ENCODE measurements around the gene CCM2. TPM values are rescaled to one million over a fixed set of nuclear protein-coding genes. Genes with fewer than 3 reads are reported as not detected.

CCM2 gene
- total and polyA plus RNA-seq, 7 donors: 28.1 to 54.2 (median 34.1) TPM

DNA sequence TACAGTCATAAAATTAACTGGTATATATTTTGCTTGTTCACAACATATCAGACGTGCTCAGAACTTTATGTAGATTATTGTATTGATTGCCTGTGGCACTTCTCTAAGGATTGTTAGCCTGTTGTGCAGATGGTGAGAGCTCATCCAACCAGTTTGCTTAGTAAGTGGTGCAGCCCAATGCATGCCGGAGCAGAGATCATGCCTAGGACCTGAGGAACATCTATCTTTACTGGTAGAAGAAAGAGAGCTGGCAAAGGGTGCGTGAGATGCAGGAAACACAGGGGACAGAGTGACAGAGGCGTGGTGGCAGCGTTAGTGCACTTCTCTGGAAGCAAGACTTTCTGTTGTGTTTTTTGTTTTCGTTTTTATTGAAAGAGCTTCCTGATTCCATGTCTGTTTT, 35.9 kb downstream of the CCM2 start:
- intact Hi-C loops (cut with DNase I): no loop called here
- no peaks in the 10 kb centered on the region for H3K9me3 ChIP-seq
- 15 to 36% methylated on average over 6 of the region's 6 CpGs for WGBS, 2 donors
- H3K4me3 ChIP-seq: no peak overlapping the region
- H3K27ac ChIP-seq: no peak overlapping the region
- TF ChIP-seq POLR2AphosphoS5 (IDR thresholded peaks at IDR 0.05): no peak
- no peaks in the 10 kb centered on the region for H3K4me1 ChIP-seq
- peaks cover 0 to 29% (median 8%) of the 10 kb centered on the region in 4 donors for H3K36me3 ChIP-seq
- no peaks in the 10 kb centered on the region for H3K27me3 ChIP-seq
- no peak for DNase-seq

DNA sequence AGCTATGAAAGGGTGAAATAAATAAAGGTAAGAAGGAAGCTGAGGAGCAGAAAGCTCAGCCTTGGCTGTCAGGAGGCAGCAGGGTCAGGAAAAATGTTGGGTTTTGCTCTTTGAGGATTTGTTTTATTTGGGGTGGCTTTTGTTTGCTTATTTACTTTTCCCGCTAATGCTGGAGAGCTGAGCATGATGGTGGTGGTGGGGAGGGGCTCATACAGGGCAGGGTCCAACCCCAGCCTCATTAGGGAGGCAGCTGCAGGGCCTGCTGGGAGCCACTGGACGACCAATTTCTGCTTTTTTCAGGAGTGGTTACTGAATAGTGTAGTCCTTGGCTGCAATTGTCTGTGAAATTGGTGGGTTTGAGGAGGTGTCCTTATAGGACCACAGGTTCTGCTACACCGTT, 36.3 kb downstream of the CCM2 start:
- Histone ChIP-seq H3K36me3 (peaks cover 0 to 33% (median 8%) of the 10 kb centered on the region in 4 donors), H3K9me3 (no peaks in the 10 kb centered on the region), H3K4me1 (no peaks in the 10 kb centered on the region), H3K27ac (no peak overlapping the region), H3K4me3 (no peak overlapping the region), H3K27me3 (no peaks in the 10 kb centered on the region)
- no peak for TF ChIP-seq POLR2AphosphoS5 (IDR thresholded peaks at IDR 0.05)
- TF ChIP-seq POLR2A (IDR thresholded peaks at IDR 0.05): no peak
- no peak for TF ChIP-seq EP300 (IDR thresholded peaks at IDR 0.05)
- DNase-seq: no peak
- intact Hi-C loops (cut with DNase I): no loop called here
- WGBS, 2 donors: 24 to 44% methylated on average over 3 of the region's 3 CpGs

DNA sequence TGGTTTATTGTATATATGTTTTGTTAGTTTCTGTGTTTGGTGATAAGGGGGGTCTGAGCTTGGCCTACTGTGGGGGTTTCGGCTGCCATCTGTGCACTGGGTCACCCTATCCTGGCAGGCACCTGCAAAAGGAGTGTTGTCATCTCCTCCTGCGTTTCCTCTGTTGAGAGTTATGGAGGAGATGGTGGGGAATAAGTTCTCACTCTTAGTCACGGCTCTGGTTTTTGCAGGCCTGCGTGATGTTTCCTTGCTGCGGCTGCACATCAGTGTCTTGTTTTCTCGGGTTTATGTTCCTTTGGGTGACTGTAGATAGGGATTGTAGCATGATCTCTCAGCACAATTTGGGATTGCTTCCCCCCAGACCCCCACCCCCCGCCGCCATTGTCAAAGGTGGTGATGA, 36.8 kb downstream of the CCM2 start:
- no peak overlapping the region for H3K27ac ChIP-seq
- no peaks in the 10 kb centered on the region for H3K4me1 ChIP-seq
- DNase-seq: no peak
- peaks cover 0 to 38% (median 10%) of the 10 kb centered on the region in 4 donors for H3K36me3 ChIP-seq
- intact Hi-C loops (cut with DNase I): no loop called here
- no peaks in the 10 kb centered on the region for H3K27me3 ChIP-seq
- TF ChIP-seq, protein P1, sequence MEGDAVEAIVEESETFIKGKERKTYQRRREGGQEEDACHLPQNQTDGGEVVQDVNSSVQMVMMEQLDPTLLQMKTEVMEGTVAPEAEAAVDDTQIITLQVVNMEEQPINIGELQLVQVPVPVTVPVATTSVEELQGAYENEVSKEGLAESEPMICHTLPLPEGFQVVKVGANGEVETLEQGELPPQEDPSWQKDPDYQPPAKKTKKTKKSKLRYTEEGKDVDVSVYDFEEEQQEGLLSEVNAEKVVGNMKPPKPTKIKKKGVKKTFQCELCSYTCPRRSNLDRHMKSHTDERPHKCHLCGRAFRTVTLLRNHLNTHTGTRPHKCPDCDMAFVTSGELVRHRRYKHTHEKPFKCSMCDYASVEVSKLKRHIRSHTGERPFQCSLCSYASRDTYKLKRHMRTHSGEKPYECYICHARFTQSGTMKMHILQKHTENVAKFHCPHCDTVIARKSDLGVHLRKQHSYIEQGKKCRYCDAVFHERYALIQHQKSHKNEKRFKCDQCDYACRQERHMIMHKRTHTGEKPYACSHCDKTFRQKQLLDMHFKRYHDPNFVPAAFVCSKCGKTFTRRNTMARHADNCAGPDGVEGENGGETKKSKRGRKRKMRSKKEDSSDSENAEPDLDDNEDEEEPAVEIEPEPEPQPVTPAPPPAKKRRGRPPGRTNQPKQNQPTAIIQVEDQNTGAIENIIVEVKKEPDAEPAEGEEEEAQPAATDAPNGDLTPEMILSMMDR (IDR thresholded peaks at IDR 0.05): no peak
- TF ChIP-seq POLR2AphosphoS5 (IDR thresholded peaks at IDR 0.05) (no peak), POLR2A (IDR thresholded peaks at IDR 0.05) (no peak), EP300 (IDR thresholded peaks at IDR 0.05) (no peak)
- H3K9me3 ChIP-seq: no peaks in the 10 kb centered on the region
- WGBS, 2 donors: 59 to 88% methylated on average over 8 of the region's 8 CpGs
- no peak overlapping the region for H3K4me3 ChIP-seq

- Histone ChIP-seq H3K4me3 (no peak overlapping the region), H3K27me3 (no peaks in the 10 kb centered on the region), H3K9me3 (no peaks in the 10 kb centered on the region), H3K36me3 (peaks cover 0 to 47% (median 10%) of the 10 kb centered on the region in 4 donors), H3K27ac (no peak overlapping the region), H3K4me1 (no peaks in the 10 kb centered on the region)
- no peak for DNase-seq
- no peak for TF ChIP-seq EP300 (IDR thresholded peaks at IDR 0.05)
- no peak for TF ChIP-seq POLR2A (IDR thresholded peaks at IDR 0.05)
- TF ChIP-seq, protein P1 (IDR thresholded peaks at IDR 0.05): no peak
- no peak for TF ChIP-seq POLR2AphosphoS5 (IDR thresholded peaks at IDR 0.05)
- 94 to 96% methylated on average over 5 of the region's 5 CpGs for WGBS, 2 donors
- intact Hi-C loops (cut with DNase I): no loop called here
These were observed 37.9 kb downstream of the CCM2 start for GRCh38 chr7:45037876-45038275.

GRCh38 chr7:45039106-45039505, 39.1 kb downstream of the CCM2 start:
- no peak for DNase-seq
- H3K9me3 ChIP-seq: no peaks in the 10 kb centered on the region
- H3K27ac ChIP-seq: no peak overlapping the region
- TF ChIP-seq EP300 (IDR thresholded peaks at IDR 0.05) (no peak), POLR2AphosphoS5 (IDR thresholded peaks at IDR 0.05) (no peak)
- no peak overlapping the region for H3K4me3 ChIP-seq
- WGBS, 2 donors: 93 to 96% methylated on average over 5 of the region's 5 CpGs
- no peaks in the 10 kb centered on the region for H3K4me1 ChIP-seq
- H3K27me3 ChIP-seq: no peaks in the 10 kb centered on the region
- H3K36me3 ChIP-seq: peaks cover 0 to 59% (median 10%) of the 10 kb centered on the region in 4 donors
- intact Hi-C loops (cut with DNase I): no loop called here

GRCh38 chr7:45044338-45044737, 44.3 kb downstream of the CCM2 start:
- Histone ChIP-seq H3K4me1 (no peaks in the 10 kb centered on the region), H3K36me3 (peaks cover 0 to 75% (median 9%) of the 10 kb centered on the region in 4 donors), H3K4me3 (no peak overlapping the region), H3K27me3 (no peaks in the 10 kb centered on the region), H3K27ac (no peak overlapping the region), H3K9me3 (no peaks in the 10 kb centered on the region)
- intact Hi-C loops (cut with DNase I): no loop called here
- no peak for TF ChIP-seq POLR2A (IDR thresholded peaks at IDR 0.05)
- TF ChIP-seq, protein P1 (IDR thresholded peaks at IDR 0.05): no peak
- 75 to 76% methylated on average over 5 of the region's 5 CpGs for WGBS, 2 donors
- DNase-seq: no peak
